PC-9 (cell line): ENCODE results near the gene XXYLT1.

Experiments
- CTCF ChIP-seq: fragments of 200-600 bp; sonication (generic); conservative IDR thresholded peaks from 2 replicates; pipeline ENCODE4 v1.6.1; 2017; ENCODE audit warnings: mixed run types, antibody characterized with exemption, mild to moderate bottlenecking, moderate library complexity
- EZH2 ChIP-seq: fragments of 200-600 bp; sonication (generic); IDR thresholded peaks from 2 replicates; pipeline ENCODE4 v1.8.0; 2017; ENCODE audit warnings: antibody characterized with exemption, low read depth

GRCh38 chr3:195142519-195142918 lies 128.4 kb downstream of the XXYLT1 start:
- TF ChIP-seq EZH2 (no peak), CTCF (no peak)
